Fibroblast of mammary gland (primary cell): Measurements from ENCODE around the gene BMERB1.
A peak's percentile ranks its signal among the peaks of the same experiment; 100 is the strongest.
"Not testable (repeated sequence)": the region's sequence is repeated elsewhere in the genome, so short reads cannot be mapped to it uniquely, and the experiment has no call there.

Experiments used
- DNase-seq: peaks from one replicate; pipeline ENCODE4 v3.0.0-alpha.2; 2010; ENCODE audit warnings: low read depth
- H3K4me3 ChIP-seq: 2 replicates; pipeline ENCODE4 v1.5.1; 2011; ENCODE audit warnings: low read depth, mild to moderate bottlenecking, low read length, moderate library complexity; ENCODE audit not compliant: control insufficient read depth
- CTCF ChIP-seq: conservative IDR thresholded peaks from 2 replicates; pipeline ENCODE4 v1.5.1; 2011; ENCODE audit warnings: low read depth, low read length, inconsistent platforms; ENCODE audit not compliant: control insufficient read depth, insufficient read depth

Gene BMERB1

GRCh38 chr16:15566095-15566494, 131.7 kb downstream of the BMERB1 start:
- DNase-seq = no peak
- no peak for TF ChIP-seq CTCF
- no peak overlapping the region for H3K4me3 ChIP-seq

GRCh38 chr16:15567823-15568222, 133.4 kb downstream of the BMERB1 start:
- no peak overlapping the region for H3K4me3 ChIP-seq
- DNase-seq = no peak
- no peak for TF ChIP-seq CTCF

- H3K4me3 ChIP-seq, DNase-seq: not testable (repeated sequence)
These were observed 136.3 kb downstream of the BMERB1 start for GRCh38 chr16:15570666-15571065.

- no peak overlapping the region for H3K4me3 ChIP-seq
- TF ChIP-seq CTCF = no peak
- DNase-seq = no peak
These were observed 137.2 kb downstream of the BMERB1 start for GRCh38 chr16:15571557-15571956.

- no peak overlapping the region for H3K4me3 ChIP-seq
- TF ChIP-seq CTCF = peak; percentile 15
- DNase-seq = peak; percentile 93
These were observed 138.1 kb downstream of the BMERB1 start for GRCh38 chr16:15572329-15573001.

GRCh38 chr16:15573274-15573895, 139.0 kb downstream of the BMERB1 start:
- TF ChIP-seq CTCF = no peak
- peak; percentile 27 for DNase-seq
- H3K4me3 ChIP-seq = no peak overlapping the region

- H3K4me3 ChIP-seq, DNase-seq: not testable (repeated sequence)
These were observed 139.7 kb downstream of the BMERB1 start for GRCh38 chr16:15573896-15574613.
